ENCODE measurements around the gene PTPRC.

- TF ChIP-seq CTCF (IDR thresholded peaks at IDR 0.05; ENCODE audit: low read length): no peak
- TF ChIP-seq EZH2 (IDR thresholded peaks at IDR 0.05; ENCODE audit: borderline replicate concordance, low read length): no peak
These were observed 123.2 kb downstream of the PTPRC start for GRCh38 chr1:198761859-198762616.

Measured in OCI-LY1 (cell line).